K562 (cell line): ENCODE measurements around the gene RAB5B. TPM values are rescaled to one million over a fixed set of nuclear protein-coding genes. Genes with fewer than 3 reads are reported as not detected.

Source experiments
- ATF1 ChIP-seq, 2 experiments: fragments of 450-650 bp in 1 of 2; IDR thresholded peaks; 2 replicates each; pipeline ENCODE4 v1.6.1; 2016; ENCODE audit warnings: missing compliant biosample characterization in 1 of 2, missing genetic modification characterization in 1 of 2
- BRD9 ChIP-seq: fragments of 450-650 bp; IDR thresholded peaks from 2 replicates; pipeline ENCODE4 v1.6.1; 2018; ENCODE audit warnings: low read depth; ENCODE audit not compliant: partially characterized antibody
- GATAD2B ChIP-seq: fragments of 450-650 bp; IDR thresholded peaks from 2 replicates; pipeline ENCODE4 v1.6.1; 2017; ENCODE audit warnings: mild to moderate bottlenecking, borderline replicate concordance
- KAT8 ChIP-seq: fragments of 450-650 bp; IDR thresholded peaks from 2 replicates; pipeline ENCODE4 v1.6.1; 2016; ENCODE audit warnings: low read depth, mild to moderate bottlenecking
- KLF16 ChIP-seq: IDR thresholded peaks from 2 replicates; pipeline ENCODE4 v1.6.1; 2016; ENCODE audit warnings: antibody characterized with exemption
- PHF20 ChIP-seq: fragments of 450-650 bp; IDR thresholded peaks from 2 replicates; pipeline ENCODE4 v1.6.1; 2018; ENCODE audit not compliant: partially characterized antibody
- RBM34 ChIP-seq: fragments of 200-400 bp; formaldehyde crosslinking; IDR thresholded peaks from 2 replicates; pipeline ENCODE4 v1.6.1; 2018; ENCODE audit warnings: low read length, borderline replicate concordance; ENCODE audit not compliant: insufficient read depth
- TARDBP ChIP-seq: fragments of 450-650 bp; IDR thresholded peaks from 2 replicates; pipeline ENCODE4 v1.6.1; 2016
- U2AF2 ChIP-seq: fragments of 200-400 bp; formaldehyde crosslinking; optimal IDR thresholded peaks from 2 replicates; pipeline ENCODE3; 2017; ENCODE audit warnings: low read depth, mild to moderate bottlenecking, low read length
- ZBTB1 ChIP-seq: sonication (generic); formaldehyde crosslinking; IDR thresholded peaks from 2 replicates; pipeline ENCODE4 v1.8.1; 2023; ENCODE audit warnings: missing genetic modification reagents, low read depth, mild to moderate bottlenecking, borderline replicate concordance
- ZFP1 ChIP-seq: fragments of 450-650 bp; formaldehyde crosslinking; IDR thresholded peaks from 2 replicates; pipeline ENCODE4 v1.4.0; 2020; ENCODE audit warnings: mild to moderate bottlenecking, mixed read lengths
- ZNF23 ChIP-seq: fragments of 250-450 bp; sonication (Bioruptor Pico); IDR thresholded peaks from 2 replicates; pipeline ENCODE4 v1.4.0; 2020; ENCODE audit warnings: mild to moderate bottlenecking
- ZNF445 ChIP-seq: fragments of 250-450 bp; sonication (Bioruptor Pico); IDR thresholded peaks from 2 replicates; pipeline ENCODE4 v1.4.0; 2020; ENCODE audit warnings: low read depth, mild to moderate bottlenecking, moderate library complexity
- polyA plus RNA-seq, 8 experiments: library from polyadenylated mRNA; depleted of rRNA in 4 of 8; stranded (reverse) in 5 of 8; unstranded in 3 of 8; fragments of >200 nt; fragmentation: Nextera tagmentation in 2 of 8; fragmentation: Illumina TruSeq in 1 of 8; extraction: Ambion mirVana in 2 of 8; extraction: Trizol in 1 of 8; gene quantifications; 2 replicates each; pipeline versions ENCODE4 v1.2.1 to v1.2.3, GENCODE V29; 2011 to 2014; ENCODE audit warnings: inconsistent platforms in 1 of 8, missing spikeins in 1 of 8
- total RNA-seq, 7 experiments: library from RNA; depleted of rRNA in 6 of 7; stranded (reverse); fragments of >200 nt in 6 of 7; fragmentation: Illumina TruSeq in 2 of 7; extraction: Trizol in 2 of 7; gene quantifications; 2 replicates each; pipeline versions ENCODE4 v1.2.1 to v1.2.3, GENCODE V29; 2011 to 2021; ENCODE audit warnings: low replicate concordance in 1 of 7
- TF ChIP-seq, protein P1 (sequence below): fragments of 450-650 bp; IDR thresholded peaks from 2 replicates; pipeline ENCODE4 v1.6.1; 2016; ENCODE audit warnings: mild to moderate bottlenecking
- TF ChIP-seq, protein P2 (sequence below): fragments of 450-650 bp; formaldehyde crosslinking; IDR thresholded peaks from 2 replicates; pipeline ENCODE4 v1.4.0; 2022; ENCODE audit warnings: missing genetic modification characterization
- TF ChIP-seq, protein P3 (sequence below): fragments of 250-450 bp; sonication (Bioruptor Pico); IDR thresholded peaks from 2 replicates; pipeline ENCODE4 v1.8.0; 2021; ENCODE audit warnings: moderate library complexity, mild to moderate bottlenecking, inconsistent platforms
- TF ChIP-seq, protein P4 (sequence below), 2 experiments: fragments of 200-800 bp in 1 of 2; sonication (Bioruptor generic) in 1 of 2; sonication (generic) in 1 of 2; formaldehyde crosslinking in 1 of 2; IDR thresholded peaks in 1 of 2; conservative IDR thresholded peaks in 1 of 2; 2 replicates each; pipeline versions ENCODE4 v1.5.0 to v1.6.1; 2016 to 2020; ENCODE audit warnings: missing compliant biosample characterization in 1 of 2, missing genetic modification characterization in 1 of 2, missing genetic modification reagents in 1 of 2
- TF ChIP-seq, protein P5 (sequence below): fragments of 200-800 bp; sonication (Bioruptor generic); IDR thresholded peaks from 2 replicates; pipeline ENCODE4 v1.6.1; 2017; ENCODE audit warnings: missing genetic modification characterization, missing compliant biosample characterization

RAB5B gene
- total and polyA plus RNA-seq, 9 of the 15 experiments (the other 6 are each of a cell fraction or from before 2014, with no cell fraction given): 6.8 to 73.8 (median 25.2) TPM

GRCh38 chr12:55926738-55927587, 46.9 kb upstream of the RAB5B start (continued):
- TF ChIP-seq, protein P1, sequence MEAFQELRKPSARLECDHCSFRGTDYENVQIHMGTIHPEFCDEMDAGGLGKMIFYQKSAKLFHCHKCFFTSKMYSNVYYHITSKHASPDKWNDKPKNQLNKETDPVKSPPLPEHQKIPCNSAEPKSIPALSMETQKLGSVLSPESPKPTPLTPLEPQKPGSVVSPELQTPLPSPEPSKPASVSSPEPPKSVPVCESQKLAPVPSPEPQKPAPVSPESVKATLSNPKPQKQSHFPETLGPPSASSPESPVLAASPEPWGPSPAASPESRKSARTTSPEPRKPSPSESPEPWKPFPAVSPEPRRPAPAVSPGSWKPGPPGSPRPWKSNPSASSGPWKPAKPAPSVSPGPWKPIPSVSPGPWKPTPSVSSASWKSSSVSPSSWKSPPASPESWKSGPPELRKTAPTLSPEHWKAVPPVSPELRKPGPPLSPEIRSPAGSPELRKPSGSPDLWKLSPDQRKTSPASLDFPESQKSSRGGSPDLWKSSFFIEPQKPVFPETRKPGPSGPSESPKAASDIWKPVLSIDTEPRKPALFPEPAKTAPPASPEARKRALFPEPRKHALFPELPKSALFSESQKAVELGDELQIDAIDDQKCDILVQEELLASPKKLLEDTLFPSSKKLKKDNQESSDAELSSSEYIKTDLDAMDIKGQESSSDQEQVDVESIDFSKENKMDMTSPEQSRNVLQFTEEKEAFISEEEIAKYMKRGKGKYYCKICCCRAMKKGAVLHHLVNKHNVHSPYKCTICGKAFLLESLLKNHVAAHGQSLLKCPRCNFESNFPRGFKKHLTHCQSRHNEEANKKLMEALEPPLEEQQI: no peak
- TF ChIP-seq ZNF23 (no peak), U2AF2 (no peak), ZFP1 (CRISPR knock-in tag) (no peak), ZBTB1 (no peak), GATAD2B (no peak), ZNF445 (no peak), KAT8 (0 out of 2 replicates have a peak, but pooled peaks have one; percentile 31), RBM34 (no peak), BRD9 (no peak), TARDBP (no peak), PHF20 (peak; percentile 67), KLF16 (0 out of 2 replicates have a peak, but pooled peaks have one; percentile 22), ATF1 (CRISPR knock-in tag; IDR thresholded peaks at IDR 0.05) (no peak), ATF1 (tag; IDR thresholded peaks at IDR 0.05) (peak; percentile 67; the same call in 1 of the 2 replicates)
- TF ChIP-seq, protein P2, sequence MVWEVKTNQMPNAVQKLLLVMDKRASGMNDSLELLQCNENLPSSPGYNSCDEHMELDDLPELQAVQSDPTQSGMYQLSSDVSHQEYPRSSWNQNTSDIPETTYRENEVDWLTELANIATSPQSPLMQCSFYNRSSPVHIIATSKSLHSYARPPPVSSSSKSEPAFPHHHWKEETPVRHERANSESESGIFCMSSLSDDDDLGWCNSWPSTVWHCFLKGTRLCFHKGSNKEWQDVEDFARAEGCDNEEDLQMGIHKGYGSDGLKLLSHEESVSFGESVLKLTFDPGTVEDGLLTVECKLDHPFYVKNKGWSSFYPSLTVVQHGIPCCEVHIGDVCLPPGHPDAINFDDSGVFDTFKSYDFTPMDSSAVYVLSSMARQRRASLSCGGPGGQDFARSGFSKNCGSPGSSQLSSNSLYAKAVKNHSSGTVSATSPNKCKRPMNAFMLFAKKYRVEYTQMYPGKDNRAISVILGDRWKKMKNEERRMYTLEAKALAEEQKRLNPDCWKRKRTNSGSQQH: peak; percentile 90
- TF ChIP-seq, protein P3, sequence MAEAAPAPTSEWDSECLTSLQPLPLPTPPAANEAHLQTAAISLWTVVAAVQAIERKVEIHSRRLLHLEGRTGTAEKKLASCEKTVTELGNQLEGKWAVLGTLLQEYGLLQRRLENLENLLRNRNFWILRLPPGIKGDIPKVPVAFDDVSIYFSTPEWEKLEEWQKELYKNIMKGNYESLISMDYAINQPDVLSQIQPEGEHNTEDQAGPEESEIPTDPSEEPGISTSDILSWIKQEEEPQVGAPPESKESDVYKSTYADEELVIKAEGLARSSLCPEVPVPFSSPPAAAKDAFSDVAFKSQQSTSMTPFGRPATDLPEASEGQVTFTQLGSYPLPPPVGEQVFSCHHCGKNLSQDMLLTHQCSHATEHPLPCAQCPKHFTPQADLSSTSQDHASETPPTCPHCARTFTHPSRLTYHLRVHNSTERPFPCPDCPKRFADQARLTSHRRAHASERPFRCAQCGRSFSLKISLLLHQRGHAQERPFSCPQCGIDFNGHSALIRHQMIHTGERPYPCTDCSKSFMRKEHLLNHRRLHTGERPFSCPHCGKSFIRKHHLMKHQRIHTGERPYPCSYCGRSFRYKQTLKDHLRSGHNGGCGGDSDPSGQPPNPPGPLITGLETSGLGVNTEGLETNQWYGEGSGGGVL (CRISPR knock-in tag): no peak
- TF ChIP-seq, protein P4, sequence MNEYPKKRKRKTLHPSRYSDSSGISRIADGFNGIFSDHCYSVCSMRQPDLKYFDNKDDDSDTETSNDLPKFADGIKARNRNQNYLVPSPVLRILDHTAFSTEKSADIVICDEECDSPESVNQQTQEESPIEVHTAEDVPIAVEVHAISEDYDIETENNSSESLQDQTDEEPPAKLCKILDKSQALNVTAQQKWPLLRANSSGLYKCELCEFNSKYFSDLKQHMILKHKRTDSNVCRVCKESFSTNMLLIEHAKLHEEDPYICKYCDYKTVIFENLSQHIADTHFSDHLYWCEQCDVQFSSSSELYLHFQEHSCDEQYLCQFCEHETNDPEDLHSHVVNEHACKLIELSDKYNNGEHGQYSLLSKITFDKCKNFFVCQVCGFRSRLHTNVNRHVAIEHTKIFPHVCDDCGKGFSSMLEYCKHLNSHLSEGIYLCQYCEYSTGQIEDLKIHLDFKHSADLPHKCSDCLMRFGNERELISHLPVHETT (CRISPR knock-in tag; conservative IDR thresholded peaks at IDR 0.05 in 1 of 2, IDR thresholded peaks at IDR 0.05 in 1 of 2): peak in 1 of 2 experiments; percentile 100; a peak in 2 of 4 replicates
- TF ChIP-seq, protein P5, sequence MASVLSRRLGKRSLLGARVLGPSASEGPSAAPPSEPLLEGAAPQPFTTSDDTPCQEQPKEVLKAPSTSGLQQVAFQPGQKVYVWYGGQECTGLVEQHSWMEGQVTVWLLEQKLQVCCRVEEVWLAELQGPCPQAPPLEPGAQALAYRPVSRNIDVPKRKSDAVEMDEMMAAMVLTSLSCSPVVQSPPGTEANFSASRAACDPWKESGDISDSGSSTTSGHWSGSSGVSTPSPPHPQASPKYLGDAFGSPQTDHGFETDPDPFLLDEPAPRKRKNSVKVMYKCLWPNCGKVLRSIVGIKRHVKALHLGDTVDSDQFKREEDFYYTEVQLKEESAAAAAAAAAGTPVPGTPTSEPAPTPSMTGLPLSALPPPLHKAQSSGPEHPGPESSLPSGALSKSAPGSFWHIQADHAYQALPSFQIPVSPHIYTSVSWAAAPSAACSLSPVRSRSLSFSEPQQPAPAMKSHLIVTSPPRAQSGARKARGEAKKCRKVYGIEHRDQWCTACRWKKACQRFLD (CRISPR knock-in tag): peak; percentile 63; the same call in 1 of the 2 replicates
